ENCODE results near the gene ABCA2.

ABCA2 gene

DNA sequence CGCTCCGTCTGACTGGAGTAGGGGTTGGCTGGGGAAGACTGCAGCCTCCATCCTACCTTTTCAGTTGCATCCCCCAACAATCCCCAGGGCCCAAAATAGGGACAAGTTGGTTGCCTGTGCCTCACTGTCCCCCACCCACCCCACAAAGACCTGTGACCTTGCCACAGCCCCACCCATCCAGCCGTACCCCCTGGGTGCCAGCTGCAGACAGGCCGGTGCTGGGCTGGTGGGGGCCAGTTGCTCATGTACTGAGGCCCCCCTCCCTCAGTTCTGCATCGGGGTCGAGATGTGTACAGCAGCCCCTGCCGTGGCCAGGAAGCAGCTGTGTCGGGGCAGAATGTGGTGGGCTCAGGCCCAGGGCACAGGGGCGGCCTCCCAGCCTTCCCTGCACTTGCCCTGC is 44.9 kb downstream of the ABCA2 start:
- DNase-seq (ENCODE audit: low read depth in 1 of 2, low spot score in 1 of 2): no peak

- DNase-seq (ENCODE audit: low read depth in 1 of 2, low spot score in 1 of 2): no peak
These were observed 45.6 kb downstream of the ABCA2 start, which contains the start of gene LCNL1 for GRCh38 chr9:136982232-136983051. Gene LCNL1 (plus strand): TSS chr9:136982993. CDS start chr9:136983587, 594 bp downstream.

DNA sequence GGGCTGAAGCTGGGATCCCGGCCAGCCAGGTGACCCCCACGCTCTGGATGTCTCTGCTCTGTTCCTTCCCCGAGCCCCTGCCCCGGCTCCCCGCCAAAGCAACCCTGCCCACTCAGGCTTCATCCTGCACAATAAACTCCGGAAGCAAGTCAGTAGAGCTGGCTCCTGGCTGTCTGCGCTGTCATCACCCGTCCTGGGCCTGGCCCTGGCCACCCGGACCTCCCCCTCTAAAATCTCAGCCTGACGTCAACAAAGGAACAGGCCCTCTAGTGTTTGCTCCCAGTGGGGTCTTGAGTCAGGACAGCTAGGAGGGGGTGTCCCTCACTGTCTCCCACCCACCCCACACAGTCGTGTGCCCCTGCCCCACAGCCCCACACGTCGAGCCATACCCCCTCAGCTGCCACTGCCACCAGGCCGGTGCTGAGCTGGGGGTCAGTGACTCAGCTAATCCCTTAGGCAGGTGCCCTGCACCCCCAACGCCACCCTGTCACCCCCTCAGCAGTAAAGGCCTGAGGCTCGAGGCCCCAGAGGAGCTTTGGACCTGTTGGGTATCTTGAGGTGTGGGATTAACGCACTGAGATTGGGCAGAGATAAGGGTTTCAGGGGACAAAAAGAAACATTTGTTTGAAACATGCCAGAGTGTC is 46.3 kb downstream of the ABCA2 start:
- DNase-seq (ENCODE audit: low read depth in 1 of 2, low spot score in 1 of 2): no peak

GRCh38 chr9:136980669-136981478 is 47.2 kb downstream of the ABCA2 start:
- no peak for DNase-seq (ENCODE audit: low read depth in 1 of 2, low spot score in 1 of 2)

GRCh38 chr9:136979769-136980587 is 48.1 kb downstream of the ABCA2 start:
- DNase-seq (ENCODE audit: low read depth in 1 of 2, low spot score in 1 of 2): no peak

DNA sequence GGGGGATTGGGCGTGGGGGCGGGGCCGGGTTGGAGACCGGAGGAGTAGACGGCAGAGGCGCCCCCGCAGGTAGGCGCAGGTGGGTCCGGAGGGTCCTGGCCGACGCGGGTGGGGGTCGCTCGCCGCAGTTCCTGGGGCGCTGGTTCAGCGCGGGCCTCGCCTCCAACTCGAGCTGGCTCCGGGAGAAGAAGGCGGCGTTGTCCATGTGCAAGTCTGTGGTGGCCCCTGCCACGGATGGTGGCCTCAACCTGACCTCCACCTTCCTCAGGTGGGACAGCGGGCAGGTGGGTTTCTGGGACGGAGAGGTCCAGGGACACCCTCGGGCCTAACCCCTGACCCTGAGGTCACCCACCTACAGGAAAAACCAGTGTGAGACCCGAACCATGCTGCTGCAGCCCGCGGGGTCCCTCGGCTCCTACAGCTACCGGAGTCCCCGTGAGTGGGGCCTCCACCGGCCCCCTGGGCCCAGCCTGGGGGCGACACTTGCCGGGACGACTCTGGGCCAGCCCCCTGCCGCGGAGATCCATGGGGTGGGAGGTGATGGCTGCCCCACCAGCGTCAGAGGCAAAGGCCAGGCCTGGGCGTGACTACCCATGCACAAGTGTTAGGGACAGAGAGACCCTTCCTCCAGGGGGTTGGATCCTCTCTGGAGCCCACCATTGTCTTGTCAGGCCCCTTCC is 49.0 kb downstream of the ABCA2 start:
- DNase-seq (ENCODE audit: low read depth in 1 of 2, low spot score in 1 of 2): no peak

DNA sequence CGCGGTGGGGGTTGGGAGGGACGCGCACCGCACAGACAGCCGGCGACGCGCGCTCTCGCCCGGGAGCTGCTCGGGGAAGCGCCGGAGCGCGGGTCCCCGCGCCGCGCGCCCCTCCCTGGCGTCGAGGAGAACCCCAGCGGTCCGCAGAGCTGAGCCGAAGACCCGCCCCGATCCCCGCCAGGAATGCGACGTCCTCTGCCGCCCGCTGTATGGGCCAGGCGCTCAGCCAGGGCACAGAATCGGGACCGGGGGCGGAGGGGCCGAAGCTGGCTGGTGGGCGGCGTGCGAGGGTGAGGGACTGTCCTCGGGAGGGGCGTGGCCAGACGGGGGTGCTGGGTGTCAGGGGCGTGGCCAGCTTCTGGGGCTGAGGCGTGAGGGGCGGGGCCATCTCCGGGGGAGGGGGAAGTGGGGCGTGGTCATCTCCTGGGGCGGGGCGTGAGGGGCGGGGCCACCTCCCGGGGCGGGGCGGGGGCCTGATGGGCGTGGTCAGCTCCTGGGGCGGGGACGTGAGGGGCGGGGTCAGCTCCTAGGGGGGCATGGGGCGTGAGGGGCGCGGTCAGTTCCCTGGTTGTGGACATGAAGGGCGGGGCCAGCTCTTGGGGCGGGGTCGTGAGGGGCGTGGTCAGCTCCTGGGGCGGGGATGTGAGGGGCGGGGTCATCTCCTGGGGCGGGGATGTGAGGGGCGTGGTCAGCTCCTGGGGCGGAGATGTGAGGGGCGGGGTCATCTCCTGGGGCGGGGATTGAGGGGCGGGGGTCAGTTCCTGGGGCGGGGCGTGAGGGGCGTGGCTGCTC is 49.8 kb downstream of the ABCA2 start:
- peak; percentile 35 to 58 for DNase-seq (ENCODE audit: low read depth in 1 of 2, low spot score in 1 of 2)

GRCh38 chr9:136977649-136978072 is 50.4 kb downstream of the ABCA2 start:
- no peak for DNase-seq (ENCODE audit: low read depth in 1 of 2, low spot score in 1 of 2)

DNA sequence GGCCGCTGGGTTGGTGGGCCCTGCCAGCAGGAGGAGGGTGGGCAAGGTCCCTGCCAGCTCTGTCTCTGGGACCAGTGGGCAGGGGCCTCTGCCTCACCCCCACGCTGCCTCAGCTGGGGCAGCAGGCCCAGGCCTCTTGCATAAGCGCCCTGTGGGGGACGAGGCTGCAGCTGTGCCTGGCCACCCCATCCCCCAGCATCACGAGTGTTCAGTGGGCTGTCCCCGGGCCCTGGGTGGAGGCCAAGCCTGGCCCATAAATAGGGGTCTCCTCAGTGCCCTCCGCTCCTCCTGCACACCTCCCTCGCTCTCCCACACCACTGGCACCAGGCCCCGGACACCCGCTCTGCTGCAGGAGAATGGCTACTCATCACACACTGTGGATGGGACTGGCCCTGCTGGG is 50.8 kb downstream of the ABCA2 start, which contains the start of gene PTGDS:
Gene PTGDS (plus strand): TSS at position 282 of the 400 bp plus-strand sequence. CDS start 75 bp downstream, at position 357.
- DNase-seq (ENCODE audit: low read depth in 1 of 2, low spot score in 1 of 2): no peak

DNA sequence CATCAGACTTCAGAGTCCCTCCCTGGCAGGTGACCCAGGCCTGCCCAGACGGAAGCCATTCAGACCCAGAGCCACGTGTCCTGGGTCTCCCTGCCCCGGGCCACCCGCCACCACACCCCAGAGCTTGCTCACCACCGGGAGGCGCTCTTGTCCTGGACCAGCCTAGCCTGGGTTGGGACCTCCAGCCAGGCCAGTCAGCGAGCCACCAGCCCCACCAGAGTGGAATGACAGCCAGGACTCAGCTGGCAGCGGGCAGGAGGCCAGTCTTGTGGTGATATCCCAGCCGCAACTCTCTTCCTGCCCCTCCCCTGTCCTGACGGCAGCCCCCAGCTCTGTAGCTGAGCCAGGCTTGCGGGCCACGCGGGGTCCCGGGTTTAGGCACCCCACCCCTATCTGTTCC is 52.4 kb downstream of the ABCA2 start:
- DNase-seq (ENCODE audit: low read depth in 1 of 2, low spot score in 1 of 2): no peak

DNA sequence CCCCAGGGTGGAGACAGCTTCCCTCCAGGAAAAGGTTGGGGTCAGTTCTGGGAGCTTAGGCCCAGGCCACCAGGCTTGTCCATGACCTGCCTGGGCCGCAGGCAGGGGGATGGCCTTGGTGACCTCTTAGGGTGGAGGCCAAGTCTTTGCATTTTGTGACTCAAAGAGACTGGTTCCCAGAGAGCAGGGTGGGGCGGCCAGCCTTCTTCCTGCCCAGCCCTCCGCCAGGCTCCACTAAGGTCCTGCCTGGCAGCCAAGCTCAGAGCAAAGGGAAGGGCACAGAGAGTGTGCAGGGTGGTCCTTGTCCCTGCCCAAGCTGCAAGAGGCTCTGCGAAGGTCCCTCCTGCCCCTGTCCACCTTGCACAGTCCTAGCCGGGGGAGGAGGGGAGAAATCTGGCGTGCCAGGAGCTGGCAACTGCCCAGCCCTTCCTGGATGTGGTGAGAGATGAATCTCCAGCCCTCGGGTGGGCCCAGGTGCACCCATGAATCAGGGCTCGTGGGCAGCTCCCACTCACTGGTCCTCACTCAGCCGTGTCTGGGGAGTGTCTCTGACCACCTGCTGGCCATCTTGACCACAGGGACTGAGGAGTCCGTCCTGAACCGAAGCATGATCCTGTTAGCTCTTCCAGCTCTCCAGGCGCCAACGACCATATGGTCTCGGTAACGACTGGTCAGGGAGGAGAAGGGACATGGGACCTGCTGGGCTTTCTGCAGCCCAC is 53.1 kb downstream of the ABCA2 start:
- no peak for DNase-seq (ENCODE audit: low read depth in 1 of 2, low spot score in 1 of 2)

- DNase-seq (ENCODE audit: low read depth in 1 of 2, low spot score in 1 of 2): no peak
These were observed 54.1 kb downstream of the ABCA2 start for GRCh38 chr9:136973618-136974617.

DNA sequence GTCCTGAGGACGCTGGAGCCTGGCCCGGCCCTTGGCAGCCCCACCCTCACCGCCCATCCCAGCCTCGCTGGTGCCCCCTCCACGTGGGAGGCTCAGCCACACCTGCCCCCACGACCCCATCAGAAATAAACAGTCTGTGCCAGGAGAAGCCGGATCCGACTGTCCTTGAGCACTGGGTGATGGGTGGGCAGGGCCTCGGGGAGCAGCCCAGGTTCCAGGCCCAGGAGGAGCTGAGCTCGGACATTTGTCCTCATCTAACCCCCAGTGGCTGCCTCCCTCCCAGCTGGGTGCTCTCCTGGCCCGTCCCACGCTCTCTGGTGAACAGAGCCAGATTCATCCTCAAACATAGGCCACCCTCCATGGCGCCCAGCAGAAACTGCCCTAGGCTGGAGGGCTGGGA is 55.3 kb downstream of the ABCA2 start:
- DNase-seq (ENCODE audit: low read depth in 1 of 2, low spot score in 1 of 2): no peak

GRCh38 chr9:136972335-136972734 is 55.7 kb downstream of the ABCA2 start:
- DNase-seq (ENCODE audit: low read depth in 1 of 2, low spot score in 1 of 2): no peak

DNA sequence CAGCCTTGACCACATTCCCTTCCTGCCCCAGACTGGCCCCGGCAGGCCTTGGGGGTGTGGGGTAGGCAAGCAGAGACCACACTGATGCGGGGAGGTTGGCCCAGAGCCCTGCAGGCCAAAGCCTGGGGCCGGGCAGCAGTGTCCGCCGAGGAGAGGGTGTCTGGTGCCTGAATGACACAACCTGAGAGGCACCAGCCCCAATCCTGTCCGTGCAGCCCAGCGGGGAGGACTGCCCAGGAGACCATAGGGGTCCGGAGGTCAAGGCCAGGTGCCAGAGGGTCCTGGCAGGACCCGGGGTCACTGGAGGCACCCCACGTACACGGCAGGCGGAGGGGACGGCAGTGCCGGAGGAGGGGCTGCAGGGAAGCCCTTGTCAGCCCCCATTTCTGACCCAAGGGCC is 56.3 kb downstream of the ABCA2 start:
- DNase-seq (ENCODE audit: low read depth in 1 of 2, low spot score in 1 of 2): no peak

- DNase-seq (ENCODE audit: low read depth in 1 of 2, low spot score in 1 of 2): no peak
These were observed 57.7 kb downstream of the ABCA2 start for GRCh38 chr9:136970361-136970760.

- no peak for DNase-seq (ENCODE audit: low read depth in 1 of 2, low spot score in 1 of 2)
These were observed 58.3 kb downstream of the ABCA2 start for GRCh38 chr9:136969774-136970173.

Measured in stimulated activated CD4-positive, alpha-beta T cell treated with anti-CD3 and anti-CD28 coated beads, Interleukin-15, amount 100 ng/mL, for 1 hour (primary cell).